Neutrophil (primary cell): Measurements from ENCODE around the gene SCAF1.

Experiments used
- H3K27ac ChIP-seq: fragments of 200-600 bp; sonication (generic); 2 replicates; pipeline ENCODE4 v1.5.1; 2016; ENCODE audit warnings: mild to moderate bottlenecking, moderate library complexity
- H3K27me3 ChIP-seq: fragments of 200-600 bp; sonication (generic); 2 replicates; pipeline ENCODE4 v1.6.0; 2016; ENCODE audit warnings: mild to moderate bottlenecking
- H3K36me3 ChIP-seq: fragments of 200-600 bp; sonication (generic); 2 replicates; pipeline ENCODE4 v1.5.1; 2017
- H3K4me1 ChIP-seq, 2 experiments: fragments of 200-600 bp in 1 of 2; sonication (generic) in 1 of 2; 1 replicate in 1 of 2; 2 replicates in 1 of 2; pipeline versions ENCODE4 v1.5.1 to v1.6.1; 2013 to 2016; ENCODE audit warnings: low read depth in 1 of 2, low read length in 1 of 2, mild to moderate bottlenecking in 1 of 2, moderate library complexity in 1 of 2; ENCODE audit not compliant: control insufficient read depth in 1 of 2, insufficient read depth in 1 of 2
- H3K4me3 ChIP-seq, 2 experiments: fragments of 200-600 bp in 1 of 2; sonication (generic) in 1 of 2; 1 replicate in 1 of 2; 2 replicates in 1 of 2; pipeline ENCODE4 v1.5.1; 2013 to 2016; ENCODE audit warnings: low read depth in 1 of 2, low read length in 1 of 2, mild to moderate bottlenecking in 1 of 2, moderate library complexity in 1 of 2
- H3K9me3 ChIP-seq: fragments of 200-600 bp; sonication (generic); 2 replicates; pipeline ENCODE4 v1.5.1; 2016
- CTCF ChIP-seq: fragments of 200-600 bp; sonication (generic); IDR thresholded peaks from 2 replicates; pipeline ENCODE4 v1.5.1; 2016; ENCODE audit warnings: antibody characterized with exemption

SCAF1 gene

GRCh38 chr19:49705919-49706318, 63.9 kb downstream of the SCAF1 start:
- Histone ChIP-seq H3K4me1 (no peaks in the 10 kb centered on the region), H3K4me3 (no peak overlapping the region), H3K27me3 (peaks cover 6% of the 10 kb centered on the region), H3K36me3 (no peaks in the 10 kb centered on the region), H3K27ac (no peak overlapping the region), H3K9me3 (no peaks in the 10 kb centered on the region)
- no peak for TF ChIP-seq CTCF
